Peyer's patch (tissue), 4 donors: Measurements from ENCODE around the gene NPFFR1. TPM values are rescaled to one million over a fixed set of nuclear protein-coding genes. Genes with fewer than 3 reads are reported as not detected.

ENCODE experiments used
- DNase-seq, 3 donors: peaks; one replicate each; pipeline ENCODE4 v3.0.0-alpha.2; 2017 to 2019
- H3K27ac ChIP-seq, 4 donors: fragments of 200-600 bp; sonication (generic); one replicate each; pipeline ENCODE4 v1.5.1; 2016 to 2019
- H3K27me3 ChIP-seq, 2 donors: fragments of 200-600 bp; sonication (generic); one replicate each; pipeline ENCODE4 v1.5.1; 2019
- H3K36me3 ChIP-seq, 3 donors: fragments of 200-600 bp; sonication (generic); one replicate each; pipeline ENCODE4 v1.5.1; 2016 to 2019
- H3K4me1 ChIP-seq, 4 donors: fragments of 200-600 bp; sonication (generic); one replicate each; pipeline ENCODE4 v1.5.1; 2016 to 2019
- H3K4me3 ChIP-seq, 4 donors: fragments of 200-600 bp; sonication (generic); 1 replicate in 3 of 4; 2 replicates in 1 of 4; pipeline ENCODE4 v1.5.1; 2016 to 2019; ENCODE audit warnings: mild to moderate bottlenecking in 1 of 4
- H3K9me3 ChIP-seq, 4 donors: fragments of 200-600 bp; sonication (generic); one replicate each; pipeline ENCODE4 v1.5.1; 2016 to 2019; ENCODE audit warnings: mild to moderate bottlenecking in 1 of 4
- POLR2A ChIP-seq, 2 donors: fragments of 450-650 bp; IDR thresholded peaks; one replicate each; pipeline ENCODE4 v1.5.1; 2017; ENCODE audit warnings: antibody characterized with exemption in 2 of 2, mild to moderate bottlenecking in 2 of 2, moderate library complexity in 2 of 2
- total RNA-seq, 4 donors: library from RNA; depleted of rRNA; stranded (reverse); fragments of >200 nt; gene quantifications; one replicate each; pipeline ENCODE4 v1.1.0, GENCODE V29; 2016
- TF ChIP-seq, protein P1 (sequence below), 6 experiments: fragments of 450-650 bp in 4 of 6; fragments of 200-600 bp in 2 of 6; sonication (generic) in 1 of 6; IDR thresholded peaks; one replicate each; pipeline ENCODE4 v1.5.1; 2017 to 2019; ENCODE audit warnings: antibody characterized with exemption in 6 of 6, mild to moderate bottlenecking in 3 of 6, moderate library complexity in 1 of 6

Gene NPFFR1
- total RNA-seq, 4 donors from 2014 or later, result not detected

DNA sequence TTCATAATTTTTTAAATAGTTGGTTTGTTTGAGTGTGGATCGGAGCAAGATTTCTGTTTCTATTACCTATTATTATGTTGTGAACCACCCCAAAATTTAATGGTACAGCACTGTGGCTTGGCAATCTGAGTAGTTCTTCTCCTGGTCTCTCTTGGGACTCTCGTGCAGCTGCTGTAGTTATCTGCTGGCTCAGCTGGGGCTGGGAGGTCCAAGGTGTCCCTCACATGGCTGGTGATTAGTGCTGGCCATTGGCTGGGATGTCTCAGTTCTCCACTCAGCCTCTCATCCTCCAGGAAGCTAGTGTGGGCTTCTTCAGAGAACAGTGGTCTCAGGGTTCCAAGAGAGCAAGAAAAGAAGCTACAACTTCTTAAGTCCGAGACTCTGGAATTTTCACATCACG is 15.4 kb downstream of the NPFFR1 start:
- H3K9me3 ChIP-seq, result no peaks in the 10 kb centered on the region
- DNase-seq, result no peak

DNA sequence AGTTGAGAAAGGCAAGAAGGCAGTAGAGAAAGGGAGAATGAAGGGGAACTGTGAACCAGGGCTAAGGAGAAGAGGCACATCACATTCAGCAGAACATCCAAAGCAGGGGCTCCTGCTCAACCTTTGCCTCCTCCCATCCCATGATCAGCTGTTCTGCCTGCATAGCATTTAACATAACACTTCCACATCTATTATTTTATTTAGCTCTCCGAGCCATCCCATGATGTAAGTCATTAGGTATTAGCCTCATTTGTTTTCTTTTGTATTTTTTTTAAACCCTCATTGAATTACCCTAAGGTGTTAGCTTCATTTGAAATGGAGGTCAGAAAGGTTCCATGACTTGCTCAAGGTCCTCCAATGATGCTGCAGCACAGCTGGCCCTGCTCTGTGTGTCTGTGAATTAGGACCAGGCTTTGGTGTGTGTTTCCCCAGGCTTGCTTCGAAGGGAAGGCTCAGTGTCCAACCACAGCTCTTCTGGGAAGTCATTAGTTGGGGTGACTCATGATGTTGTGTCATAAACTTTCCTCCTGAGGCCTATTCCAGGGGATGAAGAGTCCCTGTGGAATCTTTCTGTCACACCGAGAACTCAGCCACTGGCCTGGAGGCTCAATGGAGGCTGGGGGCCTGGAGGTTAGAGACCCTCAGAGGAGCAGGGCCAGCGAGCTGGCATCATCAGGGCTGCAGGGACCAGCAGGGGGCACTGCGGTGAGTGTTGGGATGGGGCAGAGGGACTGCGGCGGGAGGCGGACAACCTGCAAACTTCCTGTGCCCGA is 16.5 kb downstream of the NPFFR1 start:
- no peak for TF ChIP-seq POLR2A (IDR thresholded peaks at IDR 0.05)
- TF ChIP-seq, protein P1, sequence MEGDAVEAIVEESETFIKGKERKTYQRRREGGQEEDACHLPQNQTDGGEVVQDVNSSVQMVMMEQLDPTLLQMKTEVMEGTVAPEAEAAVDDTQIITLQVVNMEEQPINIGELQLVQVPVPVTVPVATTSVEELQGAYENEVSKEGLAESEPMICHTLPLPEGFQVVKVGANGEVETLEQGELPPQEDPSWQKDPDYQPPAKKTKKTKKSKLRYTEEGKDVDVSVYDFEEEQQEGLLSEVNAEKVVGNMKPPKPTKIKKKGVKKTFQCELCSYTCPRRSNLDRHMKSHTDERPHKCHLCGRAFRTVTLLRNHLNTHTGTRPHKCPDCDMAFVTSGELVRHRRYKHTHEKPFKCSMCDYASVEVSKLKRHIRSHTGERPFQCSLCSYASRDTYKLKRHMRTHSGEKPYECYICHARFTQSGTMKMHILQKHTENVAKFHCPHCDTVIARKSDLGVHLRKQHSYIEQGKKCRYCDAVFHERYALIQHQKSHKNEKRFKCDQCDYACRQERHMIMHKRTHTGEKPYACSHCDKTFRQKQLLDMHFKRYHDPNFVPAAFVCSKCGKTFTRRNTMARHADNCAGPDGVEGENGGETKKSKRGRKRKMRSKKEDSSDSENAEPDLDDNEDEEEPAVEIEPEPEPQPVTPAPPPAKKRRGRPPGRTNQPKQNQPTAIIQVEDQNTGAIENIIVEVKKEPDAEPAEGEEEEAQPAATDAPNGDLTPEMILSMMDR (IDR thresholded peaks at IDR 0.05), result peak in 2 of 6 experiments; percentile 3 to 16
- Histone ChIP-seq H3K36me3 (no peaks in the 10 kb centered on the region), H3K4me3 (no peak overlapping the region), H3K27me3 (no peaks in the 10 kb centered on the region), H3K4me1 (no peaks in the 10 kb centered on the region), H3K27ac (no peak overlapping the region), H3K9me3 (no peaks in the 10 kb centered on the region)
- peak in 1 of 3 donors; percentile 69 for DNase-seq

More for the DNA sequence above, 15.4 kb downstream of the NPFFR1 start:
- no peaks in the 10 kb centered on the region for H3K27me3 ChIP-seq
- TF ChIP-seq, protein P1 (IDR thresholded peaks at IDR 0.05), result no peak
- no peak for TF ChIP-seq POLR2A (IDR thresholded peaks at IDR 0.05)
- no peaks in the 10 kb centered on the region for H3K4me1 ChIP-seq
- H3K36me3 ChIP-seq, result no peaks in the 10 kb centered on the region
- no peak overlapping the region for H3K4me3 ChIP-seq
- H3K27ac ChIP-seq, result no peak overlapping the region

- no peak for DNase-seq
- Histone ChIP-seq H3K9me3 (no peaks in the 10 kb centered on the region), H3K27me3 (no peaks in the 10 kb centered on the region), H3K27ac (no peak overlapping the region), H3K36me3 (no peaks in the 10 kb centered on the region), H3K4me1 (no peaks in the 10 kb centered on the region), H3K4me3 (no peak overlapping the region)
- TF ChIP-seq POLR2A (IDR thresholded peaks at IDR 0.05), result no peak
These were observed 17.1 kb downstream of the NPFFR1 start for GRCh38 chr10:70266701-70267100.

GRCh38 chr10:70266056-70266455 is 17.7 kb downstream of the NPFFR1 start:
- H3K9me3 ChIP-seq, result no peaks in the 10 kb centered on the region
- H3K27me3 ChIP-seq, result no peaks in the 10 kb centered on the region
- DNase-seq, result no peak
- no peak overlapping the region for H3K4me3 ChIP-seq
- H3K36me3 ChIP-seq, result no peaks in the 10 kb centered on the region
- H3K27ac ChIP-seq, result no peak overlapping the region
- H3K4me1 ChIP-seq, result no peaks in the 10 kb centered on the region
- TF ChIP-seq POLR2A (IDR thresholded peaks at IDR 0.05), result no peak
- TF ChIP-seq, protein P1 (IDR thresholded peaks at IDR 0.05), result no peak

- Histone ChIP-seq H3K4me1 (no peaks in the 10 kb centered on the region), H3K27ac (no peak overlapping the region), H3K27me3 (no peaks in the 10 kb centered on the region), H3K4me3 (no peak overlapping the region), H3K9me3 (no peaks in the 10 kb centered on the region), H3K36me3 (no peaks in the 10 kb centered on the region)
- TF ChIP-seq, protein P1 (IDR thresholded peaks at IDR 0.05), result no peak
- TF ChIP-seq POLR2A (IDR thresholded peaks at IDR 0.05), result no peak
- no peak for DNase-seq
These were observed 18.6 kb downstream of the NPFFR1 start for GRCh38 chr10:70265032-70265689.

DNA sequence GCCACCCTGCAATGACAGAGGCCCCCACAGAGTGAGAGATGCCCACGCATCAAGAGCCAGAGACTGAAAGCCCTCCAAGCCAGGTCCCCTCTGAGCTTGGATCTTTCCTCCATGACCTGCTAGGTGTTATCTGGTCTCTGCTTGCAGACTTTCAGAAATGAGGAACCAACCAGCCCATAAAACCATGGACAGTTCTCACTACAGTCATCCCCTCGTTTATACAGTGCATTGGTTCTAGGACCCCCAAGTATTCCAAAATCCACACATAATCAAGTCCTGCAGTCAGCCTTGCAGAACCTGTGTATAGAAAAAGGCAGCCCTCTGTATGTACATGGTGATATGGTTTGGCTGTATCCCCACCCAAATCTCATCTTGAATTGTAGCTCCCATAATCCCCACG is 23.1 kb downstream of the NPFFR1 start:
- TF ChIP-seq, protein P1 (IDR thresholded peaks at IDR 0.05), result no peak
- no peak for TF ChIP-seq POLR2A (IDR thresholded peaks at IDR 0.05)
- H3K36me3 ChIP-seq, result no peaks in the 10 kb centered on the region
- H3K27ac ChIP-seq, result no peak overlapping the region
- H3K27me3 ChIP-seq, result no peaks in the 10 kb centered on the region
- no peak overlapping the region for H3K4me3 ChIP-seq
- DNase-seq, result no peak
- H3K4me1 ChIP-seq, result no peaks in the 10 kb centered on the region
- H3K9me3 ChIP-seq, result no peaks in the 10 kb centered on the region
